A549 (cell line): ENCODE results near the gene RBMS3. TPM values are rescaled to one million over a fixed set of nuclear protein-coding genes. Genes with fewer than 3 reads are reported as not detected.

Experiments
- ATAC-seq, 2 experiments: fragments of 200-7000 bp in 1 of 2; fragments of >200 bp in 1 of 2; cut with Nextera tagmentation in 1 of 2; cut with Tn5 transposase in 1 of 2; 3 replicates each; pipeline versions ENCODE4 v1.8.0 to v1.9.1; 2018 to 2020; ENCODE audit warnings: mild to moderate bottlenecking in 1 of 2, moderate library complexity in 1 of 2
- CTCF ChIA-PET: fragments of 300-600 bp; sonication (Branson Sonifier 250); formaldehyde crosslinking; extraction: SDS; loops from one replicate; lab custom pipeline; 2021; ENCODE audit warnings: antibody characterized with exemption, inconsistent platforms; lab: Yijun Ruan, JAX
- POLR2A ChIA-PET: fragments of 350-600 bp; formaldehyde crosslinking; extraction: SDS; loops from one replicate; lab custom pipeline; 2021; ENCODE audit warnings: antibody characterized with exemption, inconsistent platforms; lab: Yijun Ruan, JAX
- DNase-seq, 2 experiments: peaks; one replicate each; pipeline versions ENCODE4 v3.0.0 to v3.0.0-alpha.2; 2011 to 2016; ENCODE audit warnings: low read depth in 1 of 2, low spot score in 1 of 2
- FAIRE-seq: peaks from 2 replicates; lab custom pipeline; 2011; peaks lifted over from hg19 to GRCh38; lab: Jason Lieb, UNC
- H3K27ac ChIP-seq, 2 experiments: fragments of >200 bp; sonication (Bioruptor Twin); formaldehyde crosslinking; 3 replicates each; pipeline ENCODE4 v1.5.1; 2016 to 2017
- H3K4me1 ChIP-seq: fragments of >200 bp; sonication (Bioruptor Twin); formaldehyde crosslinking; 3 replicates; pipeline ENCODE4 v1.6.1; 2016
- H3K4me2 ChIP-seq: fragments of >200 bp; sonication (Bioruptor Twin); formaldehyde crosslinking; 3 replicates; pipeline ENCODE4 v1.6.1; 2016
- H3K4me3 ChIP-seq: fragments of >200 bp; sonication (Bioruptor Twin); formaldehyde crosslinking; 3 replicates; pipeline ENCODE4 v1.5.1; 2016
- H3K9me3 ChIP-seq: fragments of >200 bp; sonication (Bioruptor Twin); formaldehyde crosslinking; 3 replicates; pipeline ENCODE4 v1.6.1; 2016
- BHLHE40 ChIP-seq: IDR thresholded peaks from 2 replicates; pipeline ENCODE4 v1.6.1; 2012; ENCODE audit warnings: low read depth, low read length, inconsistent platforms
- CBX8 ChIP-seq: fragments of 200-600 bp; sonication (generic); IDR thresholded peaks from 2 replicates; pipeline ENCODE4 v1.6.1; 2016
- CEBPB ChIP-seq, 2 experiments: fragments of >200 bp in 1 of 2; sonication (Bioruptor Twin) in 1 of 2; formaldehyde crosslinking in 1 of 2; IDR thresholded peaks; 2 replicates each; pipeline ENCODE4 v1.6.1; 2012 to 2016
- FOSL2 ChIP-seq, 2 experiments: fragments of 450-650 bp in 1 of 2; fragments of >200 bp in 1 of 2; sonication (Bioruptor Twin) in 1 of 2; formaldehyde crosslinking; IDR thresholded peaks; 2 replicates each; pipeline versions ENCODE4 v1.5.0 to v1.6.1; 2016 to 2020; ENCODE audit warnings: mild to moderate bottlenecking in 1 of 2, moderate library complexity in 1 of 2
- FOXS1 ChIP-seq: fragments of 250-450 bp; sonication (Bioruptor Pico); IDR thresholded peaks from 2 replicates; pipeline ENCODE4 v1.5.0; 2020; ENCODE audit warnings: mild to moderate bottlenecking, moderate library complexity
- HDAC2 ChIP-seq: fragments of 200-600 bp; sonication (generic); IDR thresholded peaks from 2 replicates; pipeline ENCODE4 v1.6.1; 2016
- HOXA7 ChIP-seq: fragments of 250-450 bp; sonication (Bioruptor Pico); IDR thresholded peaks from 2 replicates; pipeline ENCODE4 v1.5.0; 2020; ENCODE audit warnings: mild to moderate bottlenecking, moderate library complexity
- HOXB13 ChIP-seq: fragments of 250-450 bp; sonication (Bioruptor Pico); IDR thresholded peaks from 2 replicates; pipeline ENCODE4 v1.5.0; 2020; ENCODE audit warnings: low read depth, mild to moderate bottlenecking, moderate library complexity
- JUNB ChIP-seq: fragments of >200 bp; sonication (Bioruptor Twin); formaldehyde crosslinking; IDR thresholded peaks from 2 replicates; pipeline ENCODE4 v1.6.1; 2016
- MAFK ChIP-seq: fragments of 450-650 bp; IDR thresholded peaks from 2 replicates; pipeline ENCODE4 v1.6.1; 2014; ENCODE audit not compliant: partially characterized antibody
- MYC ChIP-seq: IDR thresholded peaks from 2 replicates; pipeline ENCODE4 v1.6.1; 2012; ENCODE audit warnings: mild to moderate bottlenecking, inconsistent platforms, low read length, improper control_type of control experiment, borderline replicate concordance
- PHF8 ChIP-seq: fragments of 200-600 bp; sonication (generic); IDR thresholded peaks from 2 replicates; pipeline ENCODE4 v1.6.1; 2016; ENCODE audit warnings: low read depth, mild to moderate bottlenecking, antibody characterized with exemption, moderate library complexity, borderline replicate concordance
- POLR2A ChIP-seq: IDR thresholded peaks from 2 replicates; pipeline ENCODE4 v1.6.1; 2012; ENCODE audit warnings: mild to moderate bottlenecking, low read length
- RAD21 ChIP-seq, 2 experiments: fragments of >200 bp in 1 of 2; sonication (Bioruptor Twin) in 1 of 2; formaldehyde crosslinking in 1 of 2; IDR thresholded peaks in 1 of 2; conservative IDR thresholded peaks in 1 of 2; 2 replicates in 1 of 2; 3 replicates in 1 of 2; pipeline ENCODE4 v1.6.1; 2012 to 2018; ENCODE audit warnings: inconsistent platforms in 1 of 2
- RARB ChIP-seq: fragments of 250-450 bp; sonication (Bioruptor Pico); IDR thresholded peaks from 2 replicates; pipeline ENCODE4 v1.8.0; 2021; ENCODE audit warnings: mild to moderate bottlenecking, moderate library complexity
- RNF2 ChIP-seq: fragments of 200-600 bp; sonication (generic); IDR thresholded peaks from 2 replicates; pipeline ENCODE4 v1.6.1; 2016; ENCODE audit warnings: low read depth, mild to moderate bottlenecking, antibody characterized with exemption, moderate library complexity, borderline replicate concordance
- ZFP36 ChIP-seq: fragments of 450-650 bp; IDR thresholded peaks from 2 replicates; pipeline ENCODE4 v1.6.1; 2014; ENCODE audit warnings: borderline replicate concordance; ENCODE audit not compliant: partially characterized antibody
- ZSCAN20 ChIP-seq: fragments of 250-450 bp; sonication (Bioruptor Pico); IDR thresholded peaks from 2 replicates; pipeline ENCODE4 v1.8.0; 2022; ENCODE audit warnings: mild to moderate bottlenecking, moderate library complexity
- WGBS: methylation state at CpG from one replicate; pipeline ENCODE4 v1.1.6; 2017; ENCODE audit errors: missing lambda C conversion rate; 5-methylcytosine and 5-hydroxymethylcytosine counted together
- polyA plus RNA-seq, 4 experiments: library from polyadenylated mRNA; depleted of rRNA in 3 of 4; stranded (reverse); fragments of >200 nt; fragmentation: RNase III in 1 of 4; extraction: RNeasy Plus Mini Kit Qiagen cat#74134 plus additional on column Dnase treatment in 1 of 4; gene quantifications; 2 replicates in 3 of 4; 3 replicates in 1 of 4; pipeline ENCODE4 v1.2.3, GENCODE V29; 2011 to 2017
- TF ChIP-seq, protein P1 (sequence below): fragments of >200 bp; sonication (Bioruptor Twin); formaldehyde crosslinking; IDR thresholded peaks from 3 replicates; pipeline ENCODE4 v1.6.1; 2016
- TF ChIP-seq, protein P2 (sequence below): IDR thresholded peaks from 2 replicates; pipeline ENCODE4 v1.6.1; 2012; ENCODE audit warnings: low read depth, borderline replicate concordance
- TF ChIP-seq, protein P3 (sequence below): fragments of 150-350 bp; IDR thresholded peaks from 2 replicates; pipeline ENCODE4 v1.6.1; 2014; ENCODE audit warnings: low read depth, mild to moderate bottlenecking, low read length
- TF ChIP-seq, protein P4 (sequence below): fragments of >200 bp; sonication (Bioruptor Twin); formaldehyde crosslinking; IDR thresholded peaks from 2 replicates; pipeline ENCODE4 v1.6.1; 2016

The RBMS3 gene
- polyA plus RNA-seq, 2 of the 4 experiments (the other 2 are of a cell fraction): 0.92 to 4.1 TPM

DNA sequence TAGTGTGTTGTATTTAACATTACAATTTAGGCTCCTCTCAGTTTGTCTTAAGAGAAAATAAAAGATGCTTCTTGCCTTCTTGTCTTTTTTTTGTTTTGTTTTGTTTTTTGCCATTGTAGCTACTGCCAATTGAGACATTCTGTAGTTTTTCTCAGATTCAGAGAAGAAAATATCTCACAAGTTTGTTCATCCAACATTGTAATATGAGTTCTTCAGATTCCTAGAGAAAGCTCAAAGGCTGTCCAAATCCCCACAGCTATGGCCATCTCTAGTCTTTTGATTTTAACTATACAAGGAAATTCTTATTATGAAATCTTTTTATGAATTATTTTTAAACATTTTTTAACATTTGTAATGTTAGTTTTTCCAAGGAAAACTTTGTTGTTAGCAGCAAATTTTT, 264.7 kb downstream of the RBMS3 start:
- Histone ChIP-seq H3K4me3 (no peak overlapping the region), H3K9me3 (no peaks in the 10 kb centered on the region), H3K4me1 (no peaks in the 10 kb centered on the region; the same call in 2 of the 3 replicates), H3K27ac (no peak overlapping the region), H3K4me2 (no peak overlapping the region)
- DNase-seq (no peak), ATAC-seq (no peak), FAIRE-seq (no peak)
- ChIA-PET CTCF (no interaction called here), POLR2A (no interaction called here)
- TF ChIP-seq RAD21 (conservative IDR thresholded peaks at IDR 0.05 in 1 of 2, IDR thresholded peaks at IDR 0.05 in 1 of 2): no peak
- no peak for TF ChIP-seq PHF8
- no peak for TF ChIP-seq RARB (CRISPR knock-in tag)
- TF ChIP-seq MYC: no peak
- TF ChIP-seq HOXA7 (CRISPR knock-in tag): no peak
- TF ChIP-seq HDAC2: no peak
- TF ChIP-seq, protein P1, sequence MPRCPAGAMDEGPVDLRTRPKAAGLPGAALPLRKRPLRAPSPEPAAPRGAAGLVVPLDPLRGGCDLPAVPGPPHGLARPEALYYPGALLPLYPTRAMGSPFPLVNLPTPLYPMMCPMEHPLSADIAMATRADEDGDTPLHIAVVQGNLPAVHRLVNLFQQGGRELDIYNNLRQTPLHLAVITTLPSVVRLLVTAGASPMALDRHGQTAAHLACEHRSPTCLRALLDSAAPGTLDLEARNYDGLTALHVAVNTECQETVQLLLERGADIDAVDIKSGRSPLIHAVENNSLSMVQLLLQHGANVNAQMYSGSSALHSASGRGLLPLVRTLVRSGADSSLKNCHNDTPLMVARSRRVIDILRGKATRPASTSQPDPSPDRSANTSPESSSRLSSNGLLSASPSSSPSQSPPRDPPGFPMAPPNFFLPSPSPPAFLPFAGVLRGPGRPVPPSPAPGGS: no peak
- no peak for TF ChIP-seq ZFP36
- TF ChIP-seq, protein P2, sequence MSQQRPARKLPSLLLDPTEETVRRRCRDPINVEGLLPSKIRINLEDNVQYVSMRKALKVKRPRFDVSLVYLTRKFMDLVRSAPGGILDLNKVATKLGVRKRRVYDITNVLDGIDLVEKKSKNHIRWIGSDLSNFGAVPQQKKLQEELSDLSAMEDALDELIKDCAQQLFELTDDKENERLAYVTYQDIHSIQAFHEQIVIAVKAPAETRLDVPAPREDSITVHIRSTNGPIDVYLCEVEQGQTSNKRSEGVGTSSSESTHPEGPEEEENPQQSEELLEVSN: no peak
- no peak for TF ChIP-seq RNF2

DNA sequence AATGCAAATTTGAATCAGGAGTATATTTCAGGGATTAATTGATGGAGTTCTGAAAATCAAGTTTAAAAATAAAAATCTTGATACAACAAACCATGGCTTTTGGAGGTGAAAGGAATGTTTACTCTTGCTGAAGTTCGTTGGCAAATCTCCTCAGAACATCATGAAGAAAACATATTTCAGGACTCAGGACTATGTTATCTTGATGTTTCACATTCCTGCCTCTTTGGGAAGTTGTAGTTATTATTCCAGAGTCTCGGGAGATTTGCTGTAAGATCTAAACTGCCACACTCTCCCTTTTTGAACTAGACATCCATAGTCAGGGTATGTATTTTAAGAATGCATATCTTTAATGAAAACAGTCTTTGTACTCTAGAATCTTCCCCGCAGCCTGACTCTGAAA, 271.2 kb downstream of the RBMS3 start:
- FAIRE-seq (no peak), DNase-seq (no peak), ATAC-seq (no peak)
- 60% methylated on average over 3 of the region's 3 CpGs for WGBS
- Histone ChIP-seq H3K27ac (no peak overlapping the region), H3K9me3 (no peaks in the 10 kb centered on the region), H3K4me1 (no peaks in the 10 kb centered on the region), H3K4me3 (no peak overlapping the region), H3K4me2 (no peak overlapping the region)
- POLR2A ChIA-PET: no interaction called here
- no peak for TF ChIP-seq ZSCAN20
- TF ChIP-seq POLR2A: no peak
- TF ChIP-seq CEBPB (IDR thresholded peaks at IDR 0.05): no peak
- no peak for TF ChIP-seq HOXB13 (CRISPR knock-in tag)
- no peak for TF ChIP-seq FOXS1 (CRISPR knock-in tag)
- no peak for TF ChIP-seq BHLHE40
- TF ChIP-seq JUNB: no peak
- TF ChIP-seq, protein P3, sequence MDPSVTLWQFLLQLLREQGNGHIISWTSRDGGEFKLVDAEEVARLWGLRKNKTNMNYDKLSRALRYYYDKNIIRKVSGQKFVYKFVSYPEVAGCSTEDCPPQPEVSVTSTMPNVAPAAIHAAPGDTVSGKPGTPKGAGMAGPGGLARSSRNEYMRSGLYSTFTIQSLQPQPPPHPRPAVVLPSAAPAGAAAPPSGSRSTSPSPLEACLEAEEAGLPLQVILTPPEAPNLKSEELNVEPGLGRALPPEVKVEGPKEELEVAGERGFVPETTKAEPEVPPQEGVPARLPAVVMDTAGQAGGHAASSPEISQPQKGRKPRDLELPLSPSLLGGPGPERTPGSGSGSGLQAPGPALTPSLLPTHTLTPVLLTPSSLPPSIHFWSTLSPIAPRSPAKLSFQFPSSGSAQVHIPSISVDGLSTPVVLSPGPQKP: no peak
- TF ChIP-seq MAFK: no peak
- TF ChIP-seq, protein P4, sequence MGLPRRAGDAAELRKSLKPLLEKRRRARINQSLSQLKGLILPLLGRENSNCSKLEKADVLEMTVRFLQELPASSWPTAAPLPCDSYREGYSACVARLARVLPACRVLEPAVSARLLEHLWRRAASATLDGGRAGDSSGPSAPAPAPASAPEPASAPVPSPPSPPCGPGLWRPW: no peak
- no peak for TF ChIP-seq CBX8
- CTCF ChIA-PET: no interaction called here

DNA sequence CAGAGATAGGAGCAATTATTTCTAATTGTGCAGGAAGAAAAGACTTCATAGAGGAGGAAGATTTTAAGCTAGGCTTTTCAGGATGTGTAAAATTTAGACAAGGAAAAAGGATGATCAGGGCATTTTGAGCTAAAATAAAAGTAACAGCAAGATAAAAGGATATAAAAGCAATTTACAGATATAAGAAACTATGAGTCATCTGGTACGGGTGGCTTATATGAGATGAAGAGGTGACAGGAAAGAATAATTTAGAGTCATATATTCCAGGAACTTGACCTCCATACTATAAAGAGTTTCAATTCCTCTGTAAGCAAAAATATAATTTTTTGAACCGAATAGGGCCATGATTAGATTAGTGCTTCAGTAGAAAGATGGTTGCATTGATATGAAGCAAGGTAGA, 273.7 kb downstream of the RBMS3 start:
- H3K27ac ChIP-seq: no peak overlapping the region
- TF ChIP-seq FOSL2 (IDR thresholded peaks at IDR 0.05) (no peak), FOSL2 (CRISPR knock-in tag; IDR thresholded peaks at IDR 0.05) (peak; percentile 40; the same call in 1 of the 2 replicates), FOXS1 (CRISPR knock-in tag) (no peak)
- FAIRE-seq: no peak
- H3K4me1 ChIP-seq: no peaks in the 10 kb centered on the region
- no peak for DNase-seq
- 67% methylated on average over 2 of the region's 2 CpGs for WGBS
- H3K9me3 ChIP-seq: no peaks in the 10 kb centered on the region
- H3K4me2 ChIP-seq: no peak overlapping the region
- POLR2A ChIA-PET: no interaction called here
- H3K4me3 ChIP-seq: no peak overlapping the region
- CTCF ChIA-PET: no interaction called here
- ATAC-seq: no peak
